Smooth muscle cell (in vitro differentiated cells): ENCODE results near the gene ATXN2. TPM values are rescaled to one million over a fixed set of nuclear protein-coding genes. Genes with fewer than 3 reads are reported as not detected.

Experiments
- DNase-seq: peaks from one replicate; lab custom pipeline; 2025; ENCODE audit not compliant: unreplicated experiment; lab: John Stamatoyannopoulos, UW
- H2AFZ ChIP-seq: fragments of 200-600 bp; sonication (generic); 2 replicates; pipeline ENCODE4 v1.6.0; 2016; ENCODE audit warnings: antibody characterized with exemption, low read depth, mild to moderate bottlenecking
- H3F3A ChIP-seq: fragments of 200-600 bp; sonication (generic); 2 replicates; pipeline ENCODE4 v1.6.0; 2017; ENCODE audit warnings: antibody characterized with exemption, low read depth
- H3K27ac ChIP-seq: fragments of 200-600 bp; sonication (generic); 2 replicates; pipeline ENCODE4 v1.5.1; 2016; ENCODE audit warnings: low read depth, mild to moderate bottlenecking
- H3K27me3 ChIP-seq: fragments of 200-600 bp; sonication (generic); 2 replicates; pipeline ENCODE4 v1.6.1; 2016; ENCODE audit warnings: low read depth, mild to moderate bottlenecking
- H3K36me3 ChIP-seq: fragments of 200-600 bp; sonication (generic); 2 replicates; pipeline ENCODE4 v1.5.1; 2016; ENCODE audit warnings: low read depth
- H3K4me1 ChIP-seq: fragments of 200-600 bp; sonication (generic); 2 replicates; pipeline ENCODE4 v1.5.1; 2016; ENCODE audit warnings: low read depth
- H3K4me2 ChIP-seq: fragments of 200-600 bp; sonication (generic); 2 replicates; pipeline ENCODE4 v1.6.0; 2016; ENCODE audit warnings: mild to moderate bottlenecking
- H3K4me3 ChIP-seq: fragments of 200-600 bp; sonication (generic); 2 replicates; pipeline ENCODE4 v1.5.1; 2016; ENCODE audit warnings: mild to moderate bottlenecking
- H3K79me2 ChIP-seq: fragments of 200-600 bp; sonication (generic); 2 replicates; pipeline ENCODE4 v1.6.0; 2016; ENCODE audit warnings: low read depth, mild to moderate bottlenecking
- H3K9ac ChIP-seq: fragments of 200-600 bp; sonication (generic); 2 replicates; pipeline ENCODE4 v1.6.0; 2016; ENCODE audit warnings: low read depth
- H3K9me3 ChIP-seq: fragments of 200-600 bp; sonication (generic); replicated peaks from 2 replicates; pipeline ENCODE4 v1.5.1; 2016; ENCODE audit warnings: low read depth
- H4K20me1 ChIP-seq: fragments of 200-600 bp; sonication (generic); 2 replicates; pipeline ENCODE4 v1.6.0; 2016; ENCODE audit warnings: low read depth
- WGBS: methylation state at CpG from one replicate; pipeline ENCODE4 v1.1.7; 2016; ENCODE audit warnings: low lambda C conversion rate; 5-methylcytosine and 5-hydroxymethylcytosine counted together
- polyA plus RNA-seq: library from polyadenylated mRNA; unstranded; fragments of >200 nt; fragmentation: Nextera tagmentation; extraction: Ambion mirVana; gene quantifications from 2 replicates; pipeline ENCODE4 v1.2.1, GENCODE V29; 2016
- total RNA-seq: library from RNA; depleted of rRNA; stranded (reverse); fragments of >200 nt; gene quantifications from 2 replicates; pipeline ENCODE4 v1.2.3, GENCODE V29; 2014
- TF ChIP-seq, protein P1 (sequence below): fragments of 200-600 bp; sonication (generic); IDR thresholded peaks from 2 replicates; pipeline ENCODE4 v1.5.1; 2017; ENCODE audit warnings: borderline replicate concordance, mild to moderate bottlenecking, antibody characterized with exemption; ENCODE audit not compliant: insufficient read depth, poor library complexity, severe bottlenecking

The ATXN2 gene
- total and polyA plus RNA-seq, 2 experiments from 2014 or later: 29.3 to 39.6 TPM

- H3K4me3 ChIP-seq: no peak overlapping the region
- peak overlapping the region; percentile 33 for H3K9ac ChIP-seq
- H3K27ac ChIP-seq: peak overlapping the region; percentile 84
- 60% methylated on average over 15 of the region's 15 CpGs for WGBS
- H3K9me3 ChIP-seq: no peaks in the 10 kb centered on the region
- H4K20me1 ChIP-seq: peaks cover 36% of the 10 kb centered on the region
- peaks cover 15% of the 10 kb centered on the region for H3F3A ChIP-seq
- peaks cover 47% of the 10 kb centered on the region for H3K4me1 ChIP-seq
- peaks cover 60% of the 10 kb centered on the region for H3K79me2 ChIP-seq
- TF ChIP-seq, protein P1, sequence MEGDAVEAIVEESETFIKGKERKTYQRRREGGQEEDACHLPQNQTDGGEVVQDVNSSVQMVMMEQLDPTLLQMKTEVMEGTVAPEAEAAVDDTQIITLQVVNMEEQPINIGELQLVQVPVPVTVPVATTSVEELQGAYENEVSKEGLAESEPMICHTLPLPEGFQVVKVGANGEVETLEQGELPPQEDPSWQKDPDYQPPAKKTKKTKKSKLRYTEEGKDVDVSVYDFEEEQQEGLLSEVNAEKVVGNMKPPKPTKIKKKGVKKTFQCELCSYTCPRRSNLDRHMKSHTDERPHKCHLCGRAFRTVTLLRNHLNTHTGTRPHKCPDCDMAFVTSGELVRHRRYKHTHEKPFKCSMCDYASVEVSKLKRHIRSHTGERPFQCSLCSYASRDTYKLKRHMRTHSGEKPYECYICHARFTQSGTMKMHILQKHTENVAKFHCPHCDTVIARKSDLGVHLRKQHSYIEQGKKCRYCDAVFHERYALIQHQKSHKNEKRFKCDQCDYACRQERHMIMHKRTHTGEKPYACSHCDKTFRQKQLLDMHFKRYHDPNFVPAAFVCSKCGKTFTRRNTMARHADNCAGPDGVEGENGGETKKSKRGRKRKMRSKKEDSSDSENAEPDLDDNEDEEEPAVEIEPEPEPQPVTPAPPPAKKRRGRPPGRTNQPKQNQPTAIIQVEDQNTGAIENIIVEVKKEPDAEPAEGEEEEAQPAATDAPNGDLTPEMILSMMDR: no peak
- no peaks in the 10 kb centered on the region for H3K27me3 ChIP-seq
- DNase-seq: no peak
- no peaks in the 10 kb centered on the region for H3K36me3 ChIP-seq
- peak overlapping the region; percentile 70 for H3K4me2 ChIP-seq
- H2AFZ ChIP-seq: no peak overlapping the region
Observed at GRCh38 chr12:111409403-111409779, 189.7 kb downstream of the ATXN2 start.

- H3K9ac ChIP-seq: no peak overlapping the region
- 96% methylated on average over 4 of the region's 4 CpGs for WGBS
- peaks cover 47% of the 10 kb centered on the region for H3K4me1 ChIP-seq
- H3K4me3 ChIP-seq: no peak overlapping the region
- H3K27me3 ChIP-seq: no peaks in the 10 kb centered on the region
- TF ChIP-seq, protein P1: no peak
- H3K79me2 ChIP-seq: peaks cover 54% of the 10 kb centered on the region
- peak overlapping the region; percentile 84 for H3K27ac ChIP-seq
- no peak for DNase-seq
- H2AFZ ChIP-seq: no peak overlapping the region
- peaks cover 31% of the 10 kb centered on the region for H4K20me1 ChIP-seq
- H3K4me2 ChIP-seq: peak overlapping the region; percentile 70
- H3F3A ChIP-seq: peaks cover 15% of the 10 kb centered on the region
- no peaks in the 10 kb centered on the region for H3K36me3 ChIP-seq
- H3K9me3 ChIP-seq: no peaks in the 10 kb centered on the region
Observed at GRCh38 chr12:111408686-111409402, 190.3 kb downstream of the ATXN2 start.

- Histone ChIP-seq H3K4me2 (no peak overlapping the region), H3K79me2 (peaks cover 50% of the 10 kb centered on the region)
Observed at GRCh38 chr12:111408116-111408440, 191.0 kb downstream of the ATXN2 start.

More at GRCh38 chr12:111408116-111408440, 191.0 kb downstream of the ATXN2 start:
- TF ChIP-seq, protein P1: no peak
- no peaks in the 10 kb centered on the region for H3K9me3 ChIP-seq
- H3F3A ChIP-seq: peaks cover 12% of the 10 kb centered on the region
- H3K36me3 ChIP-seq: no peaks in the 10 kb centered on the region
- no peak overlapping the region for H2AFZ ChIP-seq
- peaks cover 47% of the 10 kb centered on the region for H3K4me1 ChIP-seq
- peak overlapping the region; percentile 84 for H3K27ac ChIP-seq
- H3K4me3 ChIP-seq: no peak overlapping the region
- peaks cover 23% of the 10 kb centered on the region for H4K20me1 ChIP-seq
- WGBS: 92% methylated on average over 1 of the region's 1 CpG
- no peaks in the 10 kb centered on the region for H3K27me3 ChIP-seq
- DNase-seq: no peak
- no peak overlapping the region for H3K9ac ChIP-seq
